Keratinocyte (primary cell): ENCODE results near the gene KLF16. TPM values are rescaled to one million over a fixed set of nuclear protein-coding genes. Genes with fewer than 3 reads are reported as not detected.

ENCODE experiments used
- DNase-seq: peaks from one replicate; pipeline ENCODE4 v3.0.0-alpha.2; 2011; ENCODE audit warnings: low read depth, missing footprints, low spot score
- FAIRE-seq: peaks from 2 replicates; lab custom pipeline; 2011; peaks lifted over from hg19 to GRCh38; lab: Jason Lieb, UNC
- H2AFZ ChIP-seq: 2 replicates; pipeline ENCODE4 v1.6.0; 2012; ENCODE audit warnings: low read length, control low read depth, inconsistent platforms; ENCODE audit not compliant: control insufficient read depth
- H3K27ac ChIP-seq: 2 replicates; pipeline ENCODE4 v1.5.1; 2011; ENCODE audit warnings: low read length; ENCODE audit not compliant: control insufficient read depth, insufficient read depth
- H3K27me3 ChIP-seq: 3 replicates; pipeline ENCODE4 v1.6.0; 2011; ENCODE audit warnings: low read length; ENCODE audit not compliant: control insufficient read depth, insufficient read depth; ENCODE audit errors: extremely low read depth
- H3K36me3 ChIP-seq, 2 experiments: 2 replicates in 1 of 2; 3 replicates in 1 of 2; pipeline ENCODE4 v1.5.1; 2011; ENCODE audit warnings: low read length in 2 of 2, mild to moderate bottlenecking in 1 of 2; ENCODE audit not compliant: control insufficient read depth in 2 of 2, insufficient read depth in 2 of 2; ENCODE audit errors: extremely low read depth in 1 of 2
- H3K4me1 ChIP-seq: 3 replicates; pipeline ENCODE4 v1.5.1; 2011; ENCODE audit warnings: low read length; ENCODE audit not compliant: control insufficient read depth, insufficient read depth; ENCODE audit errors: extremely low read depth
- H3K4me2 ChIP-seq: 3 replicates; pipeline ENCODE4 v1.6.0; 2011; ENCODE audit warnings: low read depth, low read length; ENCODE audit not compliant: control insufficient read depth, insufficient read depth; ENCODE audit errors: extremely low read depth
- H3K4me3 ChIP-seq, 3 experiments: fragments of 200-600 bp in 1 of 3; sonication (generic) in 1 of 3; 2 replicates in 2 of 3; 3 replicates in 1 of 3; pipeline ENCODE4 v1.5.1; 2011 to 2016; ENCODE audit warnings: low read length in 3 of 3, mild to moderate bottlenecking in 3 of 3, control low read depth in 2 of 3, inconsistent platforms in 1 of 3, low read depth in 1 of 3, mixed read lengths in 1 of 3, mixed run types in 1 of 3, moderate library complexity in 1 of 3; ENCODE audit not compliant: control insufficient read depth in 2 of 3, insufficient read depth in 2 of 3; ENCODE audit errors: extremely low read depth in 1 of 3
- H3K79me2 ChIP-seq: 2 replicates; pipeline ENCODE4 v1.6.0; 2012; ENCODE audit warnings: low read length; ENCODE audit not compliant: control insufficient read depth, insufficient read depth
- H3K9ac ChIP-seq: 3 replicates; pipeline ENCODE4 v1.6.0; 2011; ENCODE audit warnings: low read length; ENCODE audit not compliant: control insufficient read depth, insufficient read depth; ENCODE audit errors: extremely low read depth
- H3K9me1 ChIP-seq: 3 replicates; pipeline ENCODE4 v1.6.0; 2011; ENCODE audit warnings: low read length; ENCODE audit not compliant: control insufficient read depth, insufficient read depth; ENCODE audit errors: extremely low read depth
- H3K9me3 ChIP-seq: 2 replicates; pipeline ENCODE4 v1.5.1; 2012; ENCODE audit warnings: low read depth, low read length; ENCODE audit not compliant: control insufficient read depth
- H4K20me1 ChIP-seq: 3 replicates; pipeline ENCODE4 v1.6.0; 2011; ENCODE audit warnings: low read length; ENCODE audit not compliant: control insufficient read depth, insufficient read depth; ENCODE audit errors: extremely low read depth
- CTCF ChIP-seq, 3 experiments: IDR thresholded peaks in 1 of 3; conservative IDR thresholded peaks in 1 of 3; optimal IDR thresholded peaks in 1 of 3; 2 replicates in 2 of 3; 3 replicates in 1 of 3; pipeline versions ENCODE3 to v1.5.1; 2011; ENCODE audit warnings: low read length in 3 of 3, mild to moderate bottlenecking in 3 of 3, moderate library complexity in 2 of 3, control low read depth in 1 of 3, inconsistent platforms in 1 of 3; ENCODE audit not compliant: insufficient read depth in 2 of 3; ENCODE audit errors: extremely low read depth in 1 of 3
- EZH2 ChIP-seq: IDR thresholded peaks from one replicate; pipeline ENCODE4 v1.6.1; 2012; ENCODE audit warnings: inconsistent platforms, mild to moderate bottlenecking, low read length, moderate library complexity
- dilution Hi-C: fragments of 300-500 bp; cut with MboI; formaldehyde crosslinking; loops from one replicate; pipeline ENCODE4 v1.7.0; 2020; ENCODE audit warnings: low sequenced_read_pairs; ENCODE audit not compliant: extremely low pct_ligation_motif_present
- polyA plus RNA-seq, 5 experiments: library from polyadenylated mRNA; depleted of rRNA in 3 of 5; stranded (reverse) in 3 of 5; stranded (forward) in 1 of 5; unstranded in 1 of 5; fragments of >200 nt; gene quantifications; 1 replicate in 1 of 5; 2 replicates in 3 of 5; 3 replicates in 1 of 5; pipeline versions ENCODE4 v1.2.1 to v1.2.3, GENCODE V29; 2011 to 2012; ENCODE audit warnings: missing spikeins in 2 of 5, low read depth in 1 of 5, low replicate concordance in 1 of 5

KLF16 gene
- polyA plus RNA-seq, 1 donor (not counting 4 experiments of a cell fraction or from before 2014, with no cell fraction given) = 4.9 TPM

- DNase-seq (no peak), FAIRE-seq (no peak)
- H3K27ac ChIP-seq = no peak overlapping the region
- peaks cover 25% of the 10 kb centered on the region for H3K4me1 ChIP-seq
- H3K9ac ChIP-seq = no peak overlapping the region
- H3K9me3 ChIP-seq = no peaks in the 10 kb centered on the region
- no peaks in the 10 kb centered on the region for H3K36me3 ChIP-seq
- H3K4me2 ChIP-seq = no peak overlapping the region
- H4K20me1 ChIP-seq = no peaks in the 10 kb centered on the region
- TF ChIP-seq CTCF (optimal IDR thresholded peaks at IDR 0.05 in 1 of 3, IDR thresholded peaks at IDR 0.05 in 1 of 3, conservative IDR thresholded peaks at IDR 0.05 in 1 of 3; ENCODE audit: extremely low read depth in 1 of 3, insufficient read depth in 2 of 3, low read length in 3 of 3) (no peak), EZH2 (no peak)
- peaks cover 17% of the 10 kb centered on the region for H3K79me2 ChIP-seq
- H3K27me3 ChIP-seq = no peaks in the 10 kb centered on the region
- no peaks in the 10 kb centered on the region for H3K9me1 ChIP-seq
- no peak overlapping the region for H3K4me3 ChIP-seq
- dilution Hi-C loops = no loop called here
- H2AFZ ChIP-seq = no peak overlapping the region
Measured at GRCh38 chr19:1902923-1903322, 39.5 kb upstream of the KLF16 start.

DNA sequence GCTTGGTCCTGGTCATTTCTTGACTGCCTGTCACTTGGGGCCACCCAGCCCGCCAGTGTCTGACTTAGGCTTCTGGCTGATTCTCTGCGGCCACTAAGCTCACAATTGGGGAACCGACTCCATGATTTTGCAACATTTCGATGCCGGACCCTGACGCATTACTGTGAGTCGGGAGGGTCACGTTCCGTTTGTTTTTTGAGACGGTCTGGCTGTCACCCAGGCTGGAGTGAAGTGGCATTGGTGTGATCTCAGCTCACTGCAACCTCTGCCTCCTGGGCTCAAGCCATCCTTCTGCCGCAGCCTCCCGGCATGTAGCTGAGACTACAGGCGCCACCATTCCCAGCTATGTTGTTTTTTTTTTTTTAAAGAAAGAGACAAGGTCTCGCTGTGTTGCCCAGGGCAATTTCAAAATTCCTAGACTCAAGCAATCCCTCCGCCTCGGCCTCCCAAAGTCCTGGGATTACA, 38.6 kb upstream of the KLF16 start:
- Histone ChIP-seq H3K27ac (no peak overlapping the region), H3K79me2 (peaks cover 8% of the 10 kb centered on the region), H3K27me3 (no peaks in the 10 kb centered on the region), H3K9me1 (no peaks in the 10 kb centered on the region), H3K4me3 (no peak overlapping the region), H3K9me3 (no peaks in the 10 kb centered on the region), H2AFZ (no peak overlapping the region), H3K4me2 (no peak overlapping the region), H3K36me3 (no peaks in the 10 kb centered on the region), H4K20me1 (no peaks in the 10 kb centered on the region), H3K9ac (no peak overlapping the region), H3K4me1 (peaks cover 22% of the 10 kb centered on the region)
- no peak for TF ChIP-seq CTCF (optimal IDR thresholded peaks at IDR 0.05 in 1 of 3, IDR thresholded peaks at IDR 0.05 in 1 of 3, conservative IDR thresholded peaks at IDR 0.05 in 1 of 3; ENCODE audit: extremely low read depth in 1 of 3, insufficient read depth in 2 of 3, low read length in 3 of 3)
- TF ChIP-seq EZH2 = no peak
- FAIRE-seq = no peak
- no peak for DNase-seq
- dilution Hi-C loops = no loop called here
